Activated CD8-positive, alpha-beta T cell treated with anti-CD3 and anti-CD28 coated beads for 36 hours (primary cell): ENCODE data around the gene SLC9A9. TPM values are rescaled to one million over a fixed set of nuclear protein-coding genes. Genes with fewer than 3 reads are reported as not detected.

Experiments used
- ATAC-seq: fragments of 200-7000 bp; cut with Tn5 transposase; one replicate; pipeline ENCODE4 v1.10.0; 2021; ENCODE audit warnings: mild to moderate bottlenecking, moderate library complexity
- CTCF ChIA-PET: fragments of 350-600 bp; sonication (Branson Sonifier 250); formaldehyde crosslinking; loops from one replicate; lab custom pipeline; 2021; ENCODE audit warnings: antibody characterized with exemption; lab: Charles Lee
- POLR2A ChIA-PET: fragments of 350-600 bp; sonication (Branson Sonifier 250); formaldehyde crosslinking; loops from one replicate; lab custom pipeline; 2021; ENCODE audit warnings: antibody characterized with exemption; lab: Charles Lee
- DNase-seq: peaks from one replicate; pipeline ENCODE4 v3.0.0-alpha.2; 2020
- H3K27ac Mint-ChIP-seq: one replicate; pipeline ENCODE4 v1.8.0; 2021; ENCODE audit warnings: mild to moderate bottlenecking, mixed read lengths
- H3K27me3 Mint-ChIP-seq: one replicate; pipeline ENCODE4 v1.8.0; 2021; ENCODE audit warnings: mixed read lengths
- H3K36me3 Mint-ChIP-seq: one replicate; pipeline ENCODE4 v1.8.0; 2021; ENCODE audit warnings: low read depth, mixed read lengths
- H3K4me1 Mint-ChIP-seq: one replicate; pipeline ENCODE4 v1.8.0; 2021; ENCODE audit warnings: low read depth, mixed read lengths
- H3K4me3 Mint-ChIP-seq: one replicate; pipeline ENCODE4 v1.8.0; 2021; ENCODE audit warnings: mild to moderate bottlenecking, moderate library complexity, mixed read lengths
- H3K9me3 Mint-ChIP-seq: one replicate; pipeline ENCODE4 v1.8.0; 2021; ENCODE audit warnings: mixed read lengths
- intact Hi-C: fragments of 100-400 bp; cut with micrococcal nuclease; formaldehyde crosslinking; loops from one replicate; pipeline ENCODE4 v1.10.0; 2022
- total RNA-seq, 2 experiments: library from RNA; stranded (reverse); gene quantifications; one replicate each; pipeline ENCODE4 v1.2.3, GENCODE V29; 2021
- TF ChIP-seq, protein P1 (sequence below): fragments of 200-600 bp; IDR thresholded peaks from one replicate; pipeline ENCODE4 v1.8.0; 2022; ENCODE audit warnings: antibody characterized with exemption, mild to moderate bottlenecking

Gene SLC9A9
- total RNA-seq, 2 experiments from 2014 or later: 1.9 to 2.2 TPM

DNA sequence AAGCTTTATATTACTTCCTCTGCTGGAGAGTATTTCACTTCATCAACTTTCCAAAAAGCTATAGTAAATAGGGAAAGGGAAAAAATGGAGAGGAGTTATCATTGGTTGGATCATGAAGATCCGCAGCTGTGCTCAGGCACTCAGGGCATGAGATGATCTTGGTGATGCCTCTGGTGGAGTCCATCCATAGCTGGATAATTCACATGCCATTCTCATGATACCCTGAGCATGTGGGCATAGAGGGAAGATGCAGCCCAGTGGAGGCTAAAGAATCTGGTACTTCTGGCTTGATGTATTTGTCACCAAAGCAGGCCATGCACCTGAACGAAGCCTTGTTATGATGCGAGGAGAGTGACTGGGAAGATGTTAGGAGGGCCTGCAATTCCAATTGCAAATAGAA, 578.5 kb downstream of the SLC9A9 start:
- H3K36me3 Mint-ChIP-seq: no peaks in the 10 kb centered on the region
- no peaks in the 10 kb centered on the region for H3K9me3 Mint-ChIP-seq
- no peaks in the 10 kb centered on the region for H3K27me3 Mint-ChIP-seq
- intact Hi-C loops: no loop called here
- peaks cover 5% of the 10 kb centered on the region for H3K4me1 Mint-ChIP-seq
- H3K27ac Mint-ChIP-seq: no peak overlapping the region
- CTCF ChIA-PET: no interaction called here
- ATAC-seq (no peak), DNase-seq (no peak)
- TF ChIP-seq, protein P1, sequence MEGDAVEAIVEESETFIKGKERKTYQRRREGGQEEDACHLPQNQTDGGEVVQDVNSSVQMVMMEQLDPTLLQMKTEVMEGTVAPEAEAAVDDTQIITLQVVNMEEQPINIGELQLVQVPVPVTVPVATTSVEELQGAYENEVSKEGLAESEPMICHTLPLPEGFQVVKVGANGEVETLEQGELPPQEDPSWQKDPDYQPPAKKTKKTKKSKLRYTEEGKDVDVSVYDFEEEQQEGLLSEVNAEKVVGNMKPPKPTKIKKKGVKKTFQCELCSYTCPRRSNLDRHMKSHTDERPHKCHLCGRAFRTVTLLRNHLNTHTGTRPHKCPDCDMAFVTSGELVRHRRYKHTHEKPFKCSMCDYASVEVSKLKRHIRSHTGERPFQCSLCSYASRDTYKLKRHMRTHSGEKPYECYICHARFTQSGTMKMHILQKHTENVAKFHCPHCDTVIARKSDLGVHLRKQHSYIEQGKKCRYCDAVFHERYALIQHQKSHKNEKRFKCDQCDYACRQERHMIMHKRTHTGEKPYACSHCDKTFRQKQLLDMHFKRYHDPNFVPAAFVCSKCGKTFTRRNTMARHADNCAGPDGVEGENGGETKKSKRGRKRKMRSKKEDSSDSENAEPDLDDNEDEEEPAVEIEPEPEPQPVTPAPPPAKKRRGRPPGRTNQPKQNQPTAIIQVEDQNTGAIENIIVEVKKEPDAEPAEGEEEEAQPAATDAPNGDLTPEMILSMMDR: no peak
- H3K4me3 Mint-ChIP-seq: no peak overlapping the region
- POLR2A ChIA-PET: interaction anchor here (0.6 kb wide), 1 partner anchor 53 kb away, joined by 3 read pairs; no protein-coding TSS in a partner anchor

DNA sequence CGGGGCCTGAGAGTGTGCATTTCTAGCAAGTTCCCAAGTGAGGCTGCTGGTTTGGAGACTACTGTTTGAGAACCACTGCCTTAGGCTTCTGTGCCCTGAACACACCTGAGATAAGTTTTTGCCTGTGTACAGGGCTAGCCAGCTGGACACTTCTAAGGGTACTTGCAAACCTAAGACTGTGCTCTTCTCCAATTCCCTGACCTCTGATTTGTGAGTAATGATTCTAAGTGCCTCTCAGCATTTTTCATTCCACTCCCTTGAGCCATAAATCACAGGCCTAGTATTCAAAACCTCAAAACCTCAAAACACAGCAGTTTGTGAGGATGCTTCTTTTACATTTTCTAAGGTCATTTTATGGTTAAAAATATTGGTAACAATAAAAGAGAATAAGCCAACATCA, 580.3 kb downstream of the SLC9A9 start:
- H3K36me3 Mint-ChIP-seq: no peaks in the 10 kb centered on the region
- H3K4me3 Mint-ChIP-seq: no peak overlapping the region
- TF ChIP-seq, protein P1: no peak
- no peaks in the 10 kb centered on the region for H3K27me3 Mint-ChIP-seq
- no peak for DNase-seq
- intact Hi-C loops: no loop called here
- no peaks in the 10 kb centered on the region for H3K9me3 Mint-ChIP-seq
- POLR2A ChIA-PET: no interaction called here
- H3K27ac Mint-ChIP-seq: no peak overlapping the region
- CTCF ChIA-PET: no interaction called here
- peaks cover 5% of the 10 kb centered on the region for H3K4me1 Mint-ChIP-seq
- no peak for ATAC-seq

DNA sequence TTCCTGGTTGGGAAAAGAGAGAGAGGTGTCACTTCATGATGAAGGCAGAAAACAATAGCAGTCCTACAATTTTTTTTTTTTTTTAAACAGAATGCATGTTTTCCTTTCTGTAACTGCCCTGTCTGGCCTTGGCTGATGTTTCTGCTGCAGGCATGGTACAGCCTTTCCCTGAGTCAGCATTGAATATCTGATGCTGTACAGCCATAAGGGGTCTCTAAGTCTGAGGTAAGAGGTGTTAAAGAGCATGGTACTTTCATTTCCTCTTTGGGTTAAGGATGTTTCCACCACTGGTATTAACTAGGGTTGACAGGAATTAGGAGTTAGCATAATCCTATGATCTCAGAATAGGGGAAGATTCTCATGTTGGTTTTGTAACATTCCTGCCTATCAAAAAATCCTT, 581.3 kb downstream of the SLC9A9 start:
- ATAC-seq: peak; percentile 78
- H3K9me3 Mint-ChIP-seq: no peaks in the 10 kb centered on the region
- H3K36me3 Mint-ChIP-seq: no peaks in the 10 kb centered on the region
- TF ChIP-seq, protein P1: no peak
- peaks cover 5% of the 10 kb centered on the region for H3K4me1 Mint-ChIP-seq
- CTCF ChIA-PET: no interaction called here
- H3K27me3 Mint-ChIP-seq: no peaks in the 10 kb centered on the region
- no peak overlapping the region for H3K27ac Mint-ChIP-seq
- POLR2A ChIA-PET: interaction anchor here (0.6 kb wide), 1 partner anchor 50 kb away, joined by 3 read pairs; no protein-coding TSS in a partner anchor
- no peak overlapping the region for H3K4me3 Mint-ChIP-seq
- DNase-seq: no peak
- intact Hi-C loops: no loop called here

DNA sequence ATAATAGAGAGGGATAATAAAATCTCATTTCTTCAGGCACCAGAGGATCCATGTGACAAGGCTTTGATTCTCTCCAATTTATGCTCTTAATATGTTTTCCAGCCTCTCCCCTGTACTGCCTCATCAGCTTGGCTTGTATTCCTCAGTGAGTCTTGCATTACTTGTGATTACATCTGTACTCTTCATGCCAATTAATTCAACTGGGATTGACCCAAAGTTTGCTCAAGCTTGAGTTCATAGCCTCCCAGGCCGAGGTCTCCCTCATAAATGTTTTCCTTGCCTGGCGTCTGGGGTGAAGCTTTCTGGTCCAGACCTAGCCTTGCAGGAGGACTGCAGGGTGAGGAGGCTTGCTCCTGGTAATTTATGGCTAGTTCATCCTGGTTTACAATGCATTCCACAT, 581.8 kb downstream of the SLC9A9 start:
- Mint-ChIP-seq H3K9me3 (no peaks in the 10 kb centered on the region), H3K27me3 (no peaks in the 10 kb centered on the region), H3K36me3 (no peaks in the 10 kb centered on the region), H3K4me1 (peaks cover 5% of the 10 kb centered on the region), H3K27ac (no peak overlapping the region), H3K4me3 (no peak overlapping the region)
- ChIA-PET CTCF (no interaction called here), POLR2A (interaction anchor here (0.6 kb wide), 1 partner anchor 50 kb away, joined by 3 read pairs; no protein-coding TSS in a partner anchor)
- TF ChIP-seq, protein P1: no peak
- intact Hi-C loops: no loop called here
- ATAC-seq: no peak
- no peak for DNase-seq

DNA sequence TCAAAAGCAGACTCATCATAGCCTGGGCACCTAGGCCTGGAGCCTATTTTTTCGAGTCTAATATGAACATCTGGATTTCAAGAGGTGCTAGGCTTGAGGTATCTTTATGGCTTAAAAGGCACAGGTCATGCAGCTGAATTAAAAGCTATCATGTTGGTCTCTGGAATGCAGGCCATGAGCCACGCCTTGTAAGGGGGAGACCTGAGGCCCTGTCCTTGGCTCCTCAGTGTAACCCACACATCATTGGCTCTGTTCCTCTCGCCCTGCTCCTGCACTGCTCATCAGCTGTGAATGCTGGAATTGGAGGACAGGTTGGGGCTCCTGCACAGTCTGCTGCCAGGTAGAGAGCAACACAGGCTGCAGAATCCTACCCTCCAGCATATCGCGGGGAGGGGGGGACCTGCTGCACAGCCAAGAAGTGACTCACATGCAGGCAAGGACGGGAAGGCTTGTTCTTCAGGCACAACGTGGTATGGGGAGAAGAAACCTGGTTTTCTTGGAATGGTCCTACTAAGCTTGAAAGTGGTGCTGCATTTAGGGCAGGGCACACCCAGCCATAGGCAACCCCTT, 582.7 kb downstream of the SLC9A9 start:
- intact Hi-C loops: no loop called here
- DNase-seq (no peak), ATAC-seq (no peak)
- Mint-ChIP-seq H3K4me1 (peaks cover 5% of the 10 kb centered on the region), H3K27me3 (no peaks in the 10 kb centered on the region), H3K36me3 (no peaks in the 10 kb centered on the region), H3K4me3 (no peak overlapping the region), H3K9me3 (no peaks in the 10 kb centered on the region), H3K27ac (no peak overlapping the region)
- POLR2A ChIA-PET: no interaction called here
- CTCF ChIA-PET: interaction anchor here (1.0 kb wide), 1 partner anchor 385 kb away, joined by 3 read pairs; no protein-coding TSS in a partner anchor
- TF ChIP-seq, protein P1: no peak
